GM23338 (cell line): ENCODE results near the gene SLC2A5. TPM values are rescaled to one million over a fixed set of nuclear protein-coding genes. Genes with fewer than 3 reads are reported as not detected.

Experiments
- ATAC-seq: fragments of 200-7000 bp; cut with Tn5 transposase; 3 replicates; pipeline ENCODE4 v1.9.1; 2020
- DNase-seq: peaks from one replicate; pipeline ENCODE4 v3.0.0-alpha.2; 2015; ENCODE audit warnings: low spot score
- H2AFZ ChIP-seq: fragments of 200-600 bp; sonication (generic); 2 replicates; pipeline ENCODE4 v1.8.0; 2016; ENCODE audit warnings: antibody characterized with exemption, mild to moderate bottlenecking, moderate library complexity
- H3F3A ChIP-seq: fragments of 200-600 bp; sonication (generic); replicated peaks from 2 replicates; pipeline ENCODE4 v1.8.0; 2017; ENCODE audit warnings: antibody characterized with exemption, mixed run types, low read depth
- H3K27ac ChIP-seq: fragments of 200-600 bp; sonication (generic); 2 replicates; pipeline ENCODE4 v1.6.1; 2016; ENCODE audit warnings: low read depth
- H3K27me3 ChIP-seq: fragments of 200-600 bp; sonication (generic); 2 replicates; pipeline ENCODE4 v1.8.0; 2016; ENCODE audit warnings: mild to moderate bottlenecking, mixed run types, moderate library complexity; ENCODE audit not compliant: insufficient read depth
- H3K36me3 ChIP-seq: fragments of 200-600 bp; sonication (generic); 2 replicates; pipeline ENCODE4 v1.8.0; 2016; ENCODE audit warnings: mild to moderate bottlenecking; ENCODE audit not compliant: insufficient read depth
- H3K4me1 ChIP-seq: fragments of 200-600 bp; sonication (generic); 2 replicates; pipeline ENCODE4 v1.8.0; 2016; ENCODE audit warnings: mild to moderate bottlenecking, moderate library complexity; ENCODE audit not compliant: insufficient read depth
- H3K4me2 ChIP-seq: fragments of 200-600 bp; sonication (generic); 2 replicates; pipeline ENCODE4 v1.7.1; 2017; ENCODE audit warnings: mixed run types
- H3K4me3 ChIP-seq: fragments of 200-600 bp; sonication (generic); 2 replicates; pipeline ENCODE4 v1.6.1; 2016; ENCODE audit warnings: mixed run types
- H3K79me2 ChIP-seq: fragments of 200-600 bp; sonication (generic); replicated peaks from 2 replicates; pipeline ENCODE4 v1.8.0; 2017; ENCODE audit warnings: mild to moderate bottlenecking; ENCODE audit not compliant: insufficient read depth
- H3K9me2 ChIP-seq: fragments of 200-600 bp; sonication (generic); 2 replicates; pipeline ENCODE4 v1.8.0; 2017; ENCODE audit not compliant: insufficient read depth
- H4K20me1 ChIP-seq: fragments of 200-600 bp; sonication (generic); replicated peaks from 2 replicates; pipeline ENCODE4 v1.8.0; 2017; ENCODE audit warnings: mild to moderate bottlenecking; ENCODE audit not compliant: insufficient read depth
- H3K27ac Mint-ChIP-seq: 2 replicates; pipeline ENCODE4 v1.8.0; 2020; ENCODE audit warnings: inconsistent platforms, mild to moderate bottlenecking, moderate library complexity, mixed read lengths
- H3K27me3 Mint-ChIP-seq: 3 replicates; pipeline ENCODE4 v1.8.0; 2022; ENCODE audit warnings: low read depth, mild to moderate bottlenecking, moderate library complexity, mixed read lengths, inconsistent platforms; ENCODE audit not compliant: insufficient read depth, poor library complexity
- H3K36me3 Mint-ChIP-seq: 3 replicates; pipeline ENCODE4 v1.8.0; 2021; ENCODE audit warnings: low read depth, mild to moderate bottlenecking, inconsistent platforms, moderate library complexity, mixed read lengths
- H3K4me1 Mint-ChIP-seq: 3 replicates; pipeline ENCODE4 v1.8.0; 2020; ENCODE audit warnings: mild to moderate bottlenecking, inconsistent platforms, mixed read lengths
- H3K4me3 Mint-ChIP-seq: 3 replicates; pipeline ENCODE4 v1.8.0; 2021; ENCODE audit warnings: moderate library complexity, mild to moderate bottlenecking, inconsistent platforms, mixed read lengths
- H3K9me3 Mint-ChIP-seq: 3 replicates; pipeline ENCODE4 v1.8.0; 2020; ENCODE audit warnings: moderate library complexity, mild to moderate bottlenecking, inconsistent platforms, mixed read lengths
- CREB1 ChIP-seq: fragments of 250-450 bp; sonication (Bioruptor Pico); IDR thresholded peaks from 2 replicates; pipeline ENCODE4 v1.5.0; 2020; ENCODE audit warnings: low read depth, mild to moderate bottlenecking, moderate library complexity
- CTCF ChIP-seq, 2 experiments: fragments of 200-600 bp in 1 of 2; sonication (generic) in 1 of 2; conservative IDR thresholded peaks; 2 replicates each; pipeline versions ENCODE4 v1.5.1 to v1.6.1; 2016 to 2017; ENCODE audit warnings: antibody characterized with exemption in 2 of 2, low read depth in 2 of 2, mild to moderate bottlenecking in 2 of 2, moderate library complexity in 1 of 2
- ETS1 ChIP-seq: IDR thresholded peaks from 2 replicates; pipeline ENCODE4 v1.6.1; 2016; ENCODE audit warnings: antibody characterized with exemption
- EZH2 ChIP-seq: fragments of 200-600 bp; sonication (generic); IDR thresholded peaks from one replicate; pipeline ENCODE4 v1.8.0; 2017; ENCODE audit warnings: antibody characterized with exemption, mild to moderate bottlenecking, low read depth; ENCODE audit not compliant: unreplicated experiment
- EZH2phosphoT487 ChIP-seq: fragments of 200-600 bp; sonication (generic); IDR thresholded peaks from one replicate; pipeline ENCODE4 v1.8.1; 2018; ENCODE audit warnings: antibody characterized with exemption; ENCODE audit not compliant: unreplicated experiment
- JUNB ChIP-seq: IDR thresholded peaks from one replicate; pipeline ENCODE4 v1.6.1; 2016; ENCODE audit warnings: antibody characterized with exemption; ENCODE audit not compliant: unreplicated experiment
- NANOG ChIP-seq: IDR thresholded peaks from 2 replicates; pipeline ENCODE4 v1.6.1; 2016; ENCODE audit warnings: antibody characterized with exemption, borderline replicate concordance
- POLR2AphosphoS5 ChIP-seq: IDR thresholded peaks from 2 replicates; pipeline ENCODE4 v1.6.1; 2016; ENCODE audit warnings: antibody characterized with exemption, low read depth
- REST ChIP-seq: IDR thresholded peaks from one replicate; pipeline ENCODE4 v1.6.1; 2018; ENCODE audit warnings: antibody characterized with exemption; ENCODE audit not compliant: unreplicated experiment
- STAT1 ChIP-seq: IDR thresholded peaks from one replicate; pipeline ENCODE4 v1.6.1; 2016; ENCODE audit warnings: antibody characterized with exemption; ENCODE audit not compliant: unreplicated experiment
- ZNF114 ChIP-seq: fragments of 250-450 bp; sonication (Bioruptor Pico); IDR thresholded peaks from 2 replicates; pipeline ENCODE4 v1.5.0; 2020; ENCODE audit warnings: mild to moderate bottlenecking, moderate library complexity
- ZNF331 ChIP-seq: fragments of 250-450 bp; sonication (Bioruptor Pico); IDR thresholded peaks from 2 replicates; pipeline ENCODE4 v1.5.0; 2020; ENCODE audit warnings: low read depth, mild to moderate bottlenecking, moderate library complexity
- ZNF462 ChIP-seq: fragments of 250-450 bp; sonication (Bioruptor Pico); IDR thresholded peaks from 2 replicates; pipeline ENCODE4 v1.5.0; 2020; ENCODE audit warnings: mild to moderate bottlenecking, moderate library complexity
- long read RNA-seq: library from polyadenylated mRNA; unstranded; transcript quantifications from one replicate; pipeline ENCODE4 v2.0.0, GENCODE V29; 2020; ENCODE audit not compliant: unreplicated experiment
- polyA plus RNA-seq: library from polyadenylated mRNA; unstranded; fragments of >200 nt; fragmentation: Nextera tagmentation; extraction: Ambion mirVana; gene quantifications from 2 replicates; pipeline ENCODE4 v1.2.1, GENCODE V29; 2016
- total RNA-seq: library from RNA; depleted of rRNA; stranded (reverse); fragments of >200 nt; shearing (Covaris generic); gene quantifications from 2 replicates; pipeline ENCODE4 v1.2.3, GENCODE V29; 2014; rRNA removed

Gene SLC2A5
- total RNA-seq (0.03 TPM in 1 of 2 replicates, not detected in the other), polyA plus RNA-seq (not detected in 2 replicates)
- long read RNA-seq, result 0 reads

GRCh38 chr1:9069326-9070100, at the start of gene SLC2A5:
SLC2A5 (minus strand) TSS chr1:9069635; CDS start chr1:9069536, 99 bp downstream.
- no peaks in the 10 kb centered on the region for H3K9me3 Mint-ChIP-seq
- Histone ChIP-seq H3K4me3 (no peak within 1 kb of the TSS), H3K4me1 (no peaks in the 10 kb centered on the region), H3K27ac (no peak within 1 kb of the TSS), H3F3A (no peaks in the 10 kb centered on the region), H2AFZ (peak within 1 kb of the TSS; percentile 93), H4K20me1 (no peaks in the 10 kb centered on the region), H3K36me3 (no peaks in the 10 kb centered on the region), H3K4me2 (no peak within 1 kb of the TSS), H3K27me3 (no peaks in the 10 kb centered on the region), H3K9me2 (no peaks in the 10 kb centered on the region), H3K79me2 (no peaks in the 10 kb centered on the region)
- TF ChIP-seq ZNF114 (CRISPR knock-in tag) (no peak), NANOG (no peak), ZNF331 (CRISPR knock-in tag) (no peak), CREB1 (CRISPR knock-in tag) (no peak), REST (no peak), POLR2AphosphoS5 (no peak), JUNB (no peak), STAT1 (no peak), CTCF (conservative IDR thresholded peaks at IDR 0.05; ENCODE audit: low read depth in 2 of 2) (no peak), ETS1 (no peak), EZH2 (no peak), ZNF462 (CRISPR knock-in tag) (no peak), EZH2phosphoT487 (no peak)
- H3K36me3 Mint-ChIP-seq, result no peaks in the 10 kb centered on the region
- DNase-seq, result no peak
- no peak within 1 kb of the TSS for H3K4me3 Mint-ChIP-seq
- peak; percentile 46 for ATAC-seq
- H3K4me1 Mint-ChIP-seq, result peaks cover 13% of the 10 kb centered on the region
- H3K27ac Mint-ChIP-seq, result no peak within 1 kb of the TSS; the same call in 1 of the 2 replicates
- H3K27me3 Mint-ChIP-seq, result peaks cover 8% of the 10 kb centered on the region
